Endothelial cell of umbilical vein (primary cell): ENCODE results near the gene CIPC.

ENCODE experiments used
- FOS ChIP-seq: IDR thresholded peaks from 2 replicates; pipeline ENCODE4 v1.6.1; 2011; ENCODE audit warnings: mild to moderate bottlenecking, low read length, moderate library complexity, borderline replicate concordance; ENCODE audit not compliant: insufficient read depth
- POLR2A ChIP-seq: IDR thresholded peaks from 2 replicates; pipeline ENCODE4 v1.6.1; 2012; ENCODE audit warnings: low read depth, mild to moderate bottlenecking, control low read depth, low read length
- TF ChIP-seq, protein P1 (sequence below), 2 donors: IDR thresholded peaks; 1 replicate in 1 of 2; 2 replicates in 1 of 2; pipeline ENCODE4 v1.5.1; 2011; ENCODE audit warnings: low read length in 2 of 2, mild to moderate bottlenecking in 2 of 2, moderate library complexity in 2 of 2, control low read depth in 1 of 2, inconsistent platforms in 1 of 2, low read depth in 1 of 2; ENCODE audit not compliant: insufficient read depth in 1 of 2; ENCODE audit errors: extremely low read depth in 1 of 2
- TF ChIP-seq, protein P2 (sequence below): IDR thresholded peaks from 2 replicates; pipeline ENCODE4 v1.6.1; 2011; ENCODE audit not compliant: insufficient read depth, insufficient read length

DNA sequence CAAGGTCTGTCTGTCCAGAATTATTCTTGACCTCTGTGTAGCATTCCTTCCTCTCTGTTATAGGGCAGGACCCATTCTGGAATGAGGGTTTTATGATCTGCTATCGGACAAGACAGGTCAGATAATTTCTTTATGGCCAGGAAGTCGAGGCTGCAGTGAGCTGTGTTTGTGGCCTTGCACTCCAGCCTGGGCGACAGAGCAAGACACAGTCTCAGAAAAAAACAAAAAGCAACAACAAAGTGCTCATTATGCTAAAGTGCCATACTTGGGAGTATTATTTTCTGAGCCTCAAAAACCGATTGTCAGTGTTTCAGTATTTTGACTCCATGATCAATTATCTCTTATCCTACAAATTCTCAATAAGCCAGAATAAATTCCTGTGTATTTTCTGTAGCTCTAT is 4.1 kb downstream of the CIPC start:
- TF ChIP-seq, protein P1, sequence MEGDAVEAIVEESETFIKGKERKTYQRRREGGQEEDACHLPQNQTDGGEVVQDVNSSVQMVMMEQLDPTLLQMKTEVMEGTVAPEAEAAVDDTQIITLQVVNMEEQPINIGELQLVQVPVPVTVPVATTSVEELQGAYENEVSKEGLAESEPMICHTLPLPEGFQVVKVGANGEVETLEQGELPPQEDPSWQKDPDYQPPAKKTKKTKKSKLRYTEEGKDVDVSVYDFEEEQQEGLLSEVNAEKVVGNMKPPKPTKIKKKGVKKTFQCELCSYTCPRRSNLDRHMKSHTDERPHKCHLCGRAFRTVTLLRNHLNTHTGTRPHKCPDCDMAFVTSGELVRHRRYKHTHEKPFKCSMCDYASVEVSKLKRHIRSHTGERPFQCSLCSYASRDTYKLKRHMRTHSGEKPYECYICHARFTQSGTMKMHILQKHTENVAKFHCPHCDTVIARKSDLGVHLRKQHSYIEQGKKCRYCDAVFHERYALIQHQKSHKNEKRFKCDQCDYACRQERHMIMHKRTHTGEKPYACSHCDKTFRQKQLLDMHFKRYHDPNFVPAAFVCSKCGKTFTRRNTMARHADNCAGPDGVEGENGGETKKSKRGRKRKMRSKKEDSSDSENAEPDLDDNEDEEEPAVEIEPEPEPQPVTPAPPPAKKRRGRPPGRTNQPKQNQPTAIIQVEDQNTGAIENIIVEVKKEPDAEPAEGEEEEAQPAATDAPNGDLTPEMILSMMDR (IDR thresholded peaks at IDR 0.05; ENCODE audit: extremely low read depth in 1 of 2, insufficient read depth in 1 of 2, low read depth in 1 of 2, low read length in 2 of 2) = no peak
- TF ChIP-seq POLR2A (no peak), FOS (no peak)
- TF ChIP-seq, protein P2, sequence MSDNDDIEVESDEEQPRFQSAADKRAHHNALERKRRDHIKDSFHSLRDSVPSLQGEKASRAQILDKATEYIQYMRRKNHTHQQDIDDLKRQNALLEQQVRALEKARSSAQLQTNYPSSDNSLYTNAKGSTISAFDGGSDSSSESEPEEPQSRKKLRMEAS = no peak
